ENCODE data around the gene SMC1B.

Gene SMC1B

GRCh38 chr22:45318558-45319323, 94.7 kb downstream of the SMC1B start:
- DNase-seq, result no peak

GRCh38 chr22:45318168-45318557, 95.2 kb downstream of the SMC1B start:
- DNase-seq, result peak; percentile 74

GRCh38 chr22:45317551-45318167, 95.7 kb downstream of the SMC1B start:
- peak; percentile 34 for DNase-seq

- no peak for DNase-seq
Observed at GRCh38 chr22:45316796-45317526, 96.4 kb downstream of the SMC1B start.

- DNase-seq, result no peak
Observed at GRCh38 chr22:45314786-45315185, 98.6 kb downstream of the SMC1B start.

- DNase-seq, result no peak
Observed at GRCh38 chr22:45314054-45314721, 99.2 kb downstream of the SMC1B start.

- no peak for DNase-seq
Observed at GRCh38 chr22:45312856-45313255, 100.5 kb downstream of the SMC1B start.

- DNase-seq, result no peak
Observed at GRCh38 chr22:45312415-45312814, 101.0 kb downstream of the SMC1B start.

GRCh38 chr22:45310977-45311531, 102.3 kb downstream of the SMC1B start:
- DNase-seq, result no peak

GRCh38 chr22:45310331-45310976, 102.9 kb downstream of the SMC1B start:
- no peak for DNase-seq

- DNase-seq, result peak; percentile 33
Observed at GRCh38 chr22:45309422-45310227, 103.8 kb downstream of the SMC1B start, which contains the start of gene FAM118A. Gene FAM118A (plus strand): TSS chr22:45309934. CDS start chr22:45322380, 12,446 bp downstream.

GRCh38 chr22:45308957-45309421, 104.4 kb downstream of the SMC1B start:
- no peak for DNase-seq

GRCh38 chr22:45308391-45308956, 104.9 kb downstream of the SMC1B start:
- no peak for DNase-seq

- DNase-seq, result no peak
Observed at GRCh38 chr22:45306139-45306538, 107.3 kb downstream of the SMC1B start.

- DNase-seq, result no peak
Observed at GRCh38 chr22:45305456-45306075, 107.8 kb downstream of the SMC1B start.

- DNase-seq, result no peak
Observed at GRCh38 chr22:45304971-45305370, 108.4 kb downstream of the SMC1B start.

- no peak for DNase-seq
Observed at GRCh38 chr22:45303181-45303580, 110.2 kb downstream of the SMC1B start.

- no peak for DNase-seq
Observed at GRCh38 chr22:45302751-45303150, 110.6 kb downstream of the SMC1B start.

GRCh38 chr22:45298934-45299505, 114.4 kb downstream of the SMC1B start:
- no peak for DNase-seq
